C4-2B (cell line): ENCODE data around the gene MTA3.

Source experiments
- CTCF ChIP-seq: fragments of 450-650 bp; conservative IDR thresholded peaks from 2 replicates; pipeline ENCODE4 v1.5.1; 2017; ENCODE audit warnings: mild to moderate bottlenecking
- ZFX ChIP-seq: fragments of 450-650 bp; IDR thresholded peaks from 2 replicates; pipeline ENCODE4 v1.6.1; 2017

GRCh38 chr2:42588121-42588520, 19.7 kb downstream of the MTA3 start:
- TF ChIP-seq CTCF (no peak), ZFX (no peak)
